ENCODE data around the gene SEPSECS.

DNA sequence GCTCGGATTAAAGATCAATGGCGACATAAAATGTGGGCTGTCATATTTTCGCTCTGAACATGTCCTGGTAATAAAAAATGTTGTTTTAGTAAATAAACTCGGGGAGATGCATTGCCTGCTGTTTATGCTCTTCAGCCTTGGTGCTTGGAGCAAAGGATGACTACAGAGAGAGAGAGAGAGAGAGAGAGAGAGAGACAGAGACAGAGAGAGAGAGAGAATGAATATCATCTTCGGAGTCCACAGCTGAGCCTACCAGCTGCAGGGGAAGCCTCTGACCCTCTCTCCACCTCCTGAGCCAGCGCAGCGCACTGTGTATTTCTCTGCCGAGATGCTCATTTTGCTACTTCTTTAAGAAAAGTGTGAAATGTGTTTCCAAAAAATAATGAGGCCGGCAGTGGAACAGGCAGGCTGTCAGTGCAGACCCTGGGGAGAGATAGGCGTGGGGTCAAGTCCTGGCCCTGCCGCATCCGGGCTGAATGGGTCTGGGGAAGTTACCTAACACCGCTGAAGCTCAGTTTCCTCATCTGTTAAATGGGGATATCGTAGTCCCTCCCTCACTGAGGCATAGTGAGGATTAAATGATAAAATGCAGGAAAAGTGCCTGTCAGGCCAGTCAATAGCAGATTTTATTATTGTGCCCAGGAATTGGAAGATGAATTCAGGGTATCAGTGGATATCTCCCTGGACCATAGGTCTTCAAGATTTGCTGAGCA lies 71.0 kb downstream of the SEPSECS start:
- TF ChIP-seq, protein P1, sequence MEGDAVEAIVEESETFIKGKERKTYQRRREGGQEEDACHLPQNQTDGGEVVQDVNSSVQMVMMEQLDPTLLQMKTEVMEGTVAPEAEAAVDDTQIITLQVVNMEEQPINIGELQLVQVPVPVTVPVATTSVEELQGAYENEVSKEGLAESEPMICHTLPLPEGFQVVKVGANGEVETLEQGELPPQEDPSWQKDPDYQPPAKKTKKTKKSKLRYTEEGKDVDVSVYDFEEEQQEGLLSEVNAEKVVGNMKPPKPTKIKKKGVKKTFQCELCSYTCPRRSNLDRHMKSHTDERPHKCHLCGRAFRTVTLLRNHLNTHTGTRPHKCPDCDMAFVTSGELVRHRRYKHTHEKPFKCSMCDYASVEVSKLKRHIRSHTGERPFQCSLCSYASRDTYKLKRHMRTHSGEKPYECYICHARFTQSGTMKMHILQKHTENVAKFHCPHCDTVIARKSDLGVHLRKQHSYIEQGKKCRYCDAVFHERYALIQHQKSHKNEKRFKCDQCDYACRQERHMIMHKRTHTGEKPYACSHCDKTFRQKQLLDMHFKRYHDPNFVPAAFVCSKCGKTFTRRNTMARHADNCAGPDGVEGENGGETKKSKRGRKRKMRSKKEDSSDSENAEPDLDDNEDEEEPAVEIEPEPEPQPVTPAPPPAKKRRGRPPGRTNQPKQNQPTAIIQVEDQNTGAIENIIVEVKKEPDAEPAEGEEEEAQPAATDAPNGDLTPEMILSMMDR (IDR thresholded peaks at IDR 0.05): no peak
- no peak for TF ChIP-seq POLR2A (IDR thresholded peaks at IDR 0.05)
